Skeletal muscle tissue (tissue), 4 donors: ENCODE results near the gene SFSWAP. TPM values are rescaled to one million over a fixed set of nuclear protein-coding genes. Genes with fewer than 3 reads are reported as not detected.
"Not testable (repeated sequence)": the region's sequence is repeated elsewhere in the genome, so short reads cannot be mapped to it uniquely, and the experiment has no call there.

Experiments used
- H3K27ac ChIP-seq: one replicate; pipeline ENCODE4 v1.7.0; 2013; ENCODE audit warnings: mild to moderate bottlenecking, low read depth, low read length, inconsistent platforms
- H3K27me3 ChIP-seq, 3 donors: one replicate each; pipeline ENCODE4 v1.7.0; 2013; ENCODE audit warnings: low read length in 3 of 3; ENCODE audit not compliant: control insufficient read depth in 3 of 3, insufficient read depth in 3 of 3
- H3K36me3 ChIP-seq, 3 donors: one replicate each; pipeline ENCODE4 v1.7.0; 2013; ENCODE audit warnings: low read length in 3 of 3; ENCODE audit not compliant: control insufficient read depth in 3 of 3, insufficient read depth in 3 of 3
- H3K4me1 ChIP-seq, 3 donors: one replicate each; pipeline ENCODE4 v1.7.0; 2013; ENCODE audit warnings: low read length in 3 of 3, mild to moderate bottlenecking in 3 of 3; ENCODE audit not compliant: control insufficient read depth in 3 of 3, insufficient read depth in 3 of 3
- H3K4me3 ChIP-seq, 3 donors: one replicate each; pipeline ENCODE4 v1.7.0; 2013; ENCODE audit warnings: low read length in 3 of 3
- H3K9ac ChIP-seq, 3 donors: one replicate each; pipeline ENCODE4 v1.7.0; 2013; ENCODE audit warnings: low read length in 3 of 3, mild to moderate bottlenecking in 3 of 3, moderate library complexity in 2 of 3, low read depth in 1 of 3
- H3K9me3 ChIP-seq, 3 donors: one replicate each; pipeline ENCODE4 v1.7.0; 2013; ENCODE audit warnings: low read length in 3 of 3; ENCODE audit not compliant: control insufficient read depth in 3 of 3
- total RNA-seq: library from RNA; depleted of rRNA; stranded (reverse); fragments of >200 nt; gene quantifications from one replicate; pipeline ENCODE4 v1.2.3, GENCODE V29; 2014
- donor health status: Osteomylitis.

The SFSWAP gene
- total RNA-seq, 1 donor from 2014 or later, result 17.7 TPM

GRCh38 chr12:131679186-131679585 lies 31.7 kb upstream of the SFSWAP start:
- H3K4me1 ChIP-seq, H3K4me3 ChIP-seq: not testable (repeated sequence)

GRCh38 chr12:131679816-131680215 lies 31.1 kb upstream of the SFSWAP start:
- H3K9me3 ChIP-seq, H3K4me3 ChIP-seq, H3K27ac ChIP-seq, H3K4me1 ChIP-seq, H3K9ac ChIP-seq, H3K36me3 ChIP-seq: not testable (repeated sequence)
- peaks cover 16 to 26% (median 20%) of the 10 kb centered on the region in 3 donors for H3K27me3 ChIP-seq

More at GRCh38 chr12:131679186-131679585, 31.7 kb upstream of the SFSWAP start:
- not testable (repeated sequence) for H3K9me3 ChIP-seq, H3K9ac ChIP-seq, H3K27ac ChIP-seq, H3K36me3 ChIP-seq
- peaks cover 16 to 26% (median 23%) of the 10 kb centered on the region in 3 donors for H3K27me3 ChIP-seq

GRCh38 chr12:131680392-131681256 lies 30.3 kb upstream of the SFSWAP start:
- H3K4me1 ChIP-seq, H3K9ac ChIP-seq, H3K9me3 ChIP-seq, H3K36me3 ChIP-seq, H3K4me3 ChIP-seq, H3K27ac ChIP-seq: not testable (repeated sequence)
- peaks cover 14 to 31% (median 16%) of the 10 kb centered on the region in 3 donors for H3K27me3 ChIP-seq

- Histone ChIP-seq H3K36me3 (no peaks in the 10 kb centered on the region), H3K27me3 (peaks cover 14 to 31% (median 15%) of the 10 kb centered on the region in 3 donors), H3K4me1 (no peaks in the 10 kb centered on the region), H3K9ac (no peak overlapping the region), H3K9me3 (no peaks in the 10 kb centered on the region), H3K4me3 (no peak overlapping the region), H3K27ac (no peak overlapping the region)
Measured at GRCh38 chr12:131681257-131681620, 29.7 kb upstream of the SFSWAP start.

- not testable (repeated sequence) for H3K9ac ChIP-seq, H3K4me3 ChIP-seq, H3K4me1 ChIP-seq, H3K27ac ChIP-seq, H3K36me3 ChIP-seq, H3K9me3 ChIP-seq
- peaks cover 11 to 31% (median 14%) of the 10 kb centered on the region in 3 donors for H3K27me3 ChIP-seq
Measured at GRCh38 chr12:131681746-131682509, 29.0 kb upstream of the SFSWAP start.

- no peak overlapping the region for H3K9ac ChIP-seq
- H3K4me3 ChIP-seq, result no peak overlapping the region
- no peak overlapping the region for H3K27ac ChIP-seq
- H3K36me3 ChIP-seq, result no peaks in the 10 kb centered on the region
- no peaks in the 10 kb centered on the region for H3K4me1 ChIP-seq
- peaks cover 11 to 35% (median 17%) of the 10 kb centered on the region in 3 donors for H3K27me3 ChIP-seq
- H3K9me3 ChIP-seq, result no peaks in the 10 kb centered on the region
Measured at GRCh38 chr12:131682510-131682895, 28.4 kb upstream of the SFSWAP start.

- Histone ChIP-seq H3K27ac (no peak overlapping the region), H3K9ac (no peak overlapping the region)
Measured at GRCh38 chr12:131683266-131684014, 27.4 kb upstream of the SFSWAP start.

GRCh38 chr12:131684015-131684725 lies 26.7 kb upstream of the SFSWAP start:
- Histone ChIP-seq H3K4me3 (no peak overlapping the region), H3K9ac (no peak overlapping the region), H3K27me3 (peaks cover 11 to 29% (median 15%) of the 10 kb centered on the region in 3 donors), H3K27ac (no peak overlapping the region), H3K9me3 (no peaks in the 10 kb centered on the region), H3K4me1 (no peaks in the 10 kb centered on the region), H3K36me3 (no peaks in the 10 kb centered on the region)

More at GRCh38 chr12:131683266-131684014, 27.4 kb upstream of the SFSWAP start:
- peaks cover 14 to 37% (median 15%) of the 10 kb centered on the region in 3 donors for H3K27me3 ChIP-seq
- H3K4me1 ChIP-seq, result no peaks in the 10 kb centered on the region
- no peak overlapping the region for H3K4me3 ChIP-seq
- no peaks in the 10 kb centered on the region for H3K36me3 ChIP-seq
- H3K9me3 ChIP-seq, result no peaks in the 10 kb centered on the region

- Histone ChIP-seq H3K4me1 (no peaks in the 10 kb centered on the region), H3K4me3 (no peak overlapping the region), H3K9ac (no peak overlapping the region), H3K36me3 (no peaks in the 10 kb centered on the region), H3K27me3 (peaks cover 15 to 29% (median 28%) of the 10 kb centered on the region in 3 donors), H3K9me3 (no peaks in the 10 kb centered on the region), H3K27ac (no peak overlapping the region)
Measured at GRCh38 chr12:131687346-131688125, 23.4 kb upstream of the SFSWAP start.
